A549 (cell line): ENCODE measurements around the gene KLK7. TPM values are rescaled to one million over a fixed set of nuclear protein-coding genes. Genes with fewer than 3 reads are reported as not detected.

Source experiments
- ATAC-seq, 2 experiments: fragments of 200-7000 bp in 1 of 2; fragments of >200 bp in 1 of 2; cut with Nextera tagmentation in 1 of 2; cut with Tn5 transposase in 1 of 2; 3 replicates each; pipeline versions ENCODE4 v1.8.0 to v1.9.1; 2018 to 2020; ENCODE audit warnings: mild to moderate bottlenecking in 1 of 2, moderate library complexity in 1 of 2
- CTCF ChIA-PET: fragments of 300-600 bp; sonication (Branson Sonifier 250); formaldehyde crosslinking; extraction: SDS; loops from one replicate; lab custom pipeline; 2021; ENCODE audit warnings: antibody characterized with exemption, inconsistent platforms; lab: Yijun Ruan, JAX
- POLR2A ChIA-PET: fragments of 350-600 bp; formaldehyde crosslinking; extraction: SDS; loops from one replicate; lab custom pipeline; 2021; ENCODE audit warnings: antibody characterized with exemption, inconsistent platforms; lab: Yijun Ruan, JAX
- DNase-seq, 2 experiments: peaks; one replicate each; pipeline versions ENCODE4 v3.0.0 to v3.0.0-alpha.2; 2011 to 2016; ENCODE audit warnings: low read depth in 1 of 2, low spot score in 1 of 2
- FAIRE-seq: peaks from 2 replicates; lab custom pipeline; 2011; peaks lifted over from hg19 to GRCh38; lab: Jason Lieb, UNC
- H3K27ac ChIP-seq, 2 experiments: fragments of >200 bp; sonication (Bioruptor Twin); formaldehyde crosslinking; 3 replicates each; pipeline ENCODE4 v1.5.1; 2016 to 2017
- H3K4me1 ChIP-seq: fragments of >200 bp; sonication (Bioruptor Twin); formaldehyde crosslinking; 3 replicates; pipeline ENCODE4 v1.6.1; 2016
- H3K4me2 ChIP-seq: fragments of >200 bp; sonication (Bioruptor Twin); formaldehyde crosslinking; 3 replicates; pipeline ENCODE4 v1.6.1; 2016
- H3K4me3 ChIP-seq: fragments of >200 bp; sonication (Bioruptor Twin); formaldehyde crosslinking; 3 replicates; pipeline ENCODE4 v1.5.1; 2016
- H3K9me3 ChIP-seq: fragments of >200 bp; sonication (Bioruptor Twin); formaldehyde crosslinking; 3 replicates; pipeline ENCODE4 v1.6.1; 2016
- ATOH8 ChIP-seq: fragments of 250-450 bp; sonication (Bioruptor Pico); IDR thresholded peaks from 2 replicates; pipeline ENCODE4 v1.5.0; 2020; ENCODE audit warnings: low read depth, mild to moderate bottlenecking, moderate library complexity
- BHLHE40 ChIP-seq: IDR thresholded peaks from 2 replicates; pipeline ENCODE4 v1.6.1; 2012; ENCODE audit warnings: low read depth, low read length, inconsistent platforms
- CBX8 ChIP-seq: fragments of 200-600 bp; sonication (generic); IDR thresholded peaks from 2 replicates; pipeline ENCODE4 v1.6.1; 2016
- CHD4 ChIP-seq: fragments of 200-600 bp; sonication (generic); IDR thresholded peaks from 2 replicates; pipeline ENCODE4 v1.6.1; 2016; ENCODE audit warnings: antibody characterized with exemption, mild to moderate bottlenecking, borderline replicate concordance
- EHMT2 ChIP-seq: fragments of 200-600 bp; sonication (generic); IDR thresholded peaks from 2 replicates; pipeline ENCODE4 v1.6.1; 2016; ENCODE audit warnings: antibody characterized with exemption, low read depth, mild to moderate bottlenecking, moderate library complexity
- EP300 ChIP-seq, 2 experiments: fragments of >200 bp; sonication (Bioruptor Twin); formaldehyde crosslinking; IDR thresholded peaks; 2 replicates in 1 of 2; 3 replicates in 1 of 2; pipeline ENCODE4 v1.6.1; 2016 to 2017
- FOSB ChIP-seq: fragments of 250-450 bp; sonication (Bioruptor Pico); IDR thresholded peaks from 2 replicates; pipeline ENCODE4 v1.5.0; 2020; ENCODE audit warnings: mild to moderate bottlenecking, moderate library complexity
- GATA3 ChIP-seq: IDR thresholded peaks from 2 replicates; pipeline ENCODE4 v1.6.1; 2012; ENCODE audit warnings: borderline replicate concordance
- HDAC2 ChIP-seq: fragments of 200-600 bp; sonication (generic); IDR thresholded peaks from 2 replicates; pipeline ENCODE4 v1.6.1; 2016
- HES2 ChIP-seq: fragments of >200 bp; sonication (Bioruptor Twin); formaldehyde crosslinking; IDR thresholded peaks from 2 replicates; pipeline ENCODE4 v1.6.1; 2016
- HMGXB4 ChIP-seq: fragments of 250-450 bp; sonication (Bioruptor Pico); IDR thresholded peaks from 2 replicates; pipeline ENCODE4 v1.5.0; 2021; ENCODE audit warnings: mild to moderate bottlenecking, moderate library complexity, borderline replicate concordance
- HOXA7 ChIP-seq: fragments of 250-450 bp; sonication (Bioruptor Pico); IDR thresholded peaks from 2 replicates; pipeline ENCODE4 v1.5.0; 2020; ENCODE audit warnings: mild to moderate bottlenecking, moderate library complexity
- HOXB13 ChIP-seq: fragments of 250-450 bp; sonication (Bioruptor Pico); IDR thresholded peaks from 2 replicates; pipeline ENCODE4 v1.5.0; 2020; ENCODE audit warnings: low read depth, mild to moderate bottlenecking, moderate library complexity
- HOXB5 ChIP-seq: fragments of 250-450 bp; sonication (Bioruptor Pico); IDR thresholded peaks from 2 replicates; pipeline ENCODE4 v1.5.0; 2020; ENCODE audit warnings: mild to moderate bottlenecking, moderate library complexity
- MAFK ChIP-seq: fragments of 450-650 bp; IDR thresholded peaks from 2 replicates; pipeline ENCODE4 v1.6.1; 2014; ENCODE audit not compliant: partially characterized antibody
- MAZ ChIP-seq: fragments of 150-350 bp; IDR thresholded peaks from 2 replicates; pipeline ENCODE4 v1.6.1; 2014; ENCODE audit warnings: antibody characterized with exemption, low read depth, low read length, borderline replicate concordance
- MYC ChIP-seq: IDR thresholded peaks from 2 replicates; pipeline ENCODE4 v1.6.1; 2012; ENCODE audit warnings: mild to moderate bottlenecking, inconsistent platforms, low read length, improper control_type of control experiment, borderline replicate concordance
- NPAS2 ChIP-seq: fragments of 250-450 bp; sonication (Bioruptor Pico); IDR thresholded peaks from 2 replicates; pipeline ENCODE4 v1.8.0; 2022; ENCODE audit warnings: mild to moderate bottlenecking, moderate library complexity, borderline replicate concordance
- NR3C1 ChIP-seq: fragments of >200 bp; sonication (Bioruptor Twin); formaldehyde crosslinking; IDR thresholded peaks from 3 replicates; pipeline ENCODE4 v1.6.1; 2017
- PBX3 ChIP-seq: IDR thresholded peaks from 2 replicates; pipeline ENCODE4 v1.6.1; 2012
- PHF8 ChIP-seq: fragments of 200-600 bp; sonication (generic); IDR thresholded peaks from 2 replicates; pipeline ENCODE4 v1.6.1; 2016; ENCODE audit warnings: low read depth, mild to moderate bottlenecking, antibody characterized with exemption, moderate library complexity, borderline replicate concordance
- POLR2A ChIP-seq: IDR thresholded peaks from 2 replicates; pipeline ENCODE4 v1.6.1; 2012; ENCODE audit warnings: mild to moderate bottlenecking, low read length
- RFX5 ChIP-seq: fragments of 450-650 bp; IDR thresholded peaks from 2 replicates; pipeline ENCODE4 v1.7.1; 2014; ENCODE audit warnings: antibody characterized with exemption, mild to moderate bottlenecking, moderate library complexity
- SMC3 ChIP-seq: fragments of >200 bp; sonication (Bioruptor Twin); formaldehyde crosslinking; IDR thresholded peaks from 3 replicates; pipeline ENCODE4 v1.6.1; 2018; ENCODE audit warnings: inconsistent platforms
- TFCP2L1 ChIP-seq: fragments of 250-450 bp; sonication (Bioruptor Pico); IDR thresholded peaks from 2 replicates; pipeline ENCODE4 v1.5.0; 2021; ENCODE audit warnings: mild to moderate bottlenecking
- ZC3H11A ChIP-seq: fragments of 450-650 bp; IDR thresholded peaks from 2 replicates; pipeline ENCODE4 v1.6.1; 2014; ENCODE audit warnings: antibody characterized with exemption, mild to moderate bottlenecking
- ZSCAN20 ChIP-seq: fragments of 250-450 bp; sonication (Bioruptor Pico); IDR thresholded peaks from 2 replicates; pipeline ENCODE4 v1.8.0; 2022; ENCODE audit warnings: mild to moderate bottlenecking, moderate library complexity
- WGBS: methylation state at CpG from one replicate; pipeline ENCODE4 v1.1.6; 2017; ENCODE audit errors: missing lambda C conversion rate; 5-methylcytosine and 5-hydroxymethylcytosine counted together
- polyA plus RNA-seq, 4 experiments: library from polyadenylated mRNA; depleted of rRNA in 3 of 4; stranded (reverse); fragments of >200 nt; fragmentation: RNase III in 1 of 4; extraction: RNeasy Plus Mini Kit Qiagen cat#74134 plus additional on column Dnase treatment in 1 of 4; gene quantifications; 2 replicates in 3 of 4; 3 replicates in 1 of 4; pipeline ENCODE4 v1.2.3, GENCODE V29; 2011 to 2017

The KLK7 gene
- polyA plus RNA-seq, 2 of the 4 experiments (the other 2 are of a cell fraction), result not detected

GRCh38 chr19:51001515-51001914, 17.8 kb upstream of the KLK7 start, which contains the start of gene KLK8:
TSS of gene KLK8 (minus strand) at chr19:51001604. CDS start at chr19:51001167, 437 bp downstream.
- POLR2A ChIA-PET, result no interaction called here
- no peak within 1 kb of the TSS for H3K27ac ChIP-seq
- H3K9me3 ChIP-seq, result no peaks in the 10 kb centered on the region
- FAIRE-seq (no peak), DNase-seq (no peak), ATAC-seq (peak in 1 of 2 experiments; percentile 12; a peak in 1 of 6 replicates)
- H3K4me3 ChIP-seq, result peak within 1 kb of the TSS; percentile 35
- WGBS, result 32% methylated on average over 6 of the region's 7 CpGs
- peak within 1 kb of the TSS; percentile 79 for H3K4me2 ChIP-seq
- CTCF ChIA-PET, result interaction anchor here (0.6 to 4.0 kb wide), 3 partner anchors 15 to 39 kb away, joined by 3 to 21 read pairs (median 3); no protein-coding TSS in a partner anchor
- no peak for TF ChIP-seq PHF8
- no peak for TF ChIP-seq HOXB5 (CRISPR knock-in tag)
- TF ChIP-seq EHMT2, result no peak
- no peak for TF ChIP-seq FOSB (CRISPR knock-in tag)
- no peak for TF ChIP-seq ZSCAN20 (CRISPR knock-in tag)
- TF ChIP-seq TFCP2L1, result no peak
- TF ChIP-seq POLR2A, result no peak
- TF ChIP-seq HOXB13 (CRISPR knock-in tag), result no peak
- no peak for TF ChIP-seq HMGXB4 (CRISPR knock-in tag)
- peaks cover 6% of the 10 kb centered on the region; the same call in 2 of the 3 replicates for H3K4me1 ChIP-seq

GRCh38 chr19:51000981-51001380, 17.3 kb upstream of the KLK7 start:
- H3K9me3 ChIP-seq, result no peaks in the 10 kb centered on the region
- peaks cover 6% of the 10 kb centered on the region; the same call in 2 of the 3 replicates for H3K4me1 ChIP-seq
- POLR2A ChIA-PET, result no interaction called here
- no peak for TF ChIP-seq HDAC2
- no peak for TF ChIP-seq PBX3
- TF ChIP-seq NPAS2 (CRISPR knock-in tag), result no peak
- TF ChIP-seq NR3C1, result no peak
- no peak for TF ChIP-seq MYC
- no peak for TF ChIP-seq ZC3H11A
- no peak for TF ChIP-seq BHLHE40
- TF ChIP-seq RFX5, result no peak
- TF ChIP-seq MAFK, result no peak
- no peak for TF ChIP-seq CBX8
- TF ChIP-seq CHD4, result no peak
- TF ChIP-seq HES2, result no peak
- no peak for TF ChIP-seq HOXB13 (CRISPR knock-in tag)
- TF ChIP-seq MAZ, result no peak
- no peak for TF ChIP-seq EP300 (IDR thresholded peaks at IDR 0.05)
- TF ChIP-seq SMC3, result no peak
- TF ChIP-seq HOXA7, result no peak
- TF ChIP-seq GATA3, result no peak
- TF ChIP-seq ATOH8 (CRISPR knock-in tag), result no peak
- no peak overlapping the region for H3K27ac ChIP-seq
- 37% methylated on average over 16 of the region's 16 CpGs for WGBS
- 0 out of 3 replicates have a peak overlapping the region, but pooled peaks have one; percentile 12 for H3K4me2 ChIP-seq
- FAIRE-seq (no peak), DNase-seq (no peak), ATAC-seq (0 out of 6 replicates have a peak, but pooled peaks of 1 of the 2 experiments have one; percentile 15)
- H3K4me3 ChIP-seq, result no peak overlapping the region
- CTCF ChIA-PET, result interaction anchor here (0.6 to 4.0 kb wide), 4 partner anchors 11 to 38 kb away, joined by 3 to 21 read pairs (median 3); no protein-coding TSS in a partner anchor
